Measurements from ENCODE around the gene ZFP36L1. TPM values are rescaled to one million over a fixed set of nuclear protein-coding genes. Genes with fewer than 3 reads are reported as not detected.

Gene ZFP36L1
- total RNA-seq, 1 experiment from 2014 or later, result 69.5 TPM

GRCh38 chr14:68782091-68782981, 10.5 kb downstream of the ZFP36L1 start:
- no peaks in the 10 kb centered on the region for H3K9me3 ChIP-seq (ENCODE audit: low read depth, low read length, poor library complexity, severe bottlenecking)
- DNase-seq (ENCODE audit: low spot score), result no peak
- peaks cover 6% of the 10 kb centered on the region for H3K4me1 ChIP-seq (ENCODE audit: insufficient read depth, low read length, poor library complexity, severe bottlenecking)
- intact Hi-C loops (cut with micrococcal nuclease; ENCODE audit: unreplicated experiment), result no loop called here
- BruUV-seq (replicated peaks), result no TSS peak
- TF ChIP-seq EZH2 (IDR thresholded peaks at IDR 0.05; ENCODE audit: borderline replicate concordance, low read depth, low read length, poor library complexity, severe bottlenecking) (no peak), CTCF (conservative IDR thresholded peaks at IDR 0.05; ENCODE audit: low read depth, low read length) (no peak)
- no peaks in the 10 kb centered on the region for H3K27me3 ChIP-seq (replicated peaks; ENCODE audit: insufficient read depth, low read depth, low read length, poor library complexity)
- ChIA-PET CTCF (interaction anchor here (0.6 kb wide), 1 partner anchor 100 kb away, joined by 3 read pairs; no protein-coding TSS in a partner anchor), POLR2A (ENCODE audit: low non-redundant PET) (no interaction called here)
- no peak overlapping the region for H3K4me3 ChIP-seq (ENCODE audit: low read depth, low read length, poor library complexity, severe bottlenecking)
- peaks cover 6% of the 10 kb centered on the region for H3K36me3 ChIP-seq (ENCODE audit: insufficient read depth, low read length, poor library complexity, severe bottlenecking)
- no peak overlapping the region for H3K27ac ChIP-seq (ENCODE audit: low read depth, low read length, poor library complexity, severe bottlenecking)

- Histone ChIP-seq H3K4me1 (ENCODE audit: insufficient read depth, low read length, poor library complexity, severe bottlenecking) (peaks cover 6% of the 10 kb centered on the region), H3K27me3 (replicated peaks; ENCODE audit: insufficient read depth, low read depth, low read length, poor library complexity) (no peaks in the 10 kb centered on the region), H3K4me3 (ENCODE audit: low read depth, low read length, poor library complexity, severe bottlenecking) (no peak overlapping the region), H3K9me3 (ENCODE audit: low read depth, low read length, poor library complexity, severe bottlenecking) (no peaks in the 10 kb centered on the region), H3K36me3 (ENCODE audit: insufficient read depth, low read length, poor library complexity, severe bottlenecking) (no peaks in the 10 kb centered on the region), H3K27ac (ENCODE audit: low read depth, low read length, poor library complexity, severe bottlenecking) (no peak overlapping the region)
- no peak for DNase-seq (ENCODE audit: low spot score)
- ChIA-PET CTCF (interaction anchor here (0.6 kb wide), 1 partner anchor 99 kb away, joined by 3 read pairs; no protein-coding TSS in a partner anchor), POLR2A (ENCODE audit: low non-redundant PET) (no interaction called here)
- no TSS peak for BruUV-seq (replicated peaks)
- no peak for TF ChIP-seq CTCF (conservative IDR thresholded peaks at IDR 0.05; ENCODE audit: low read depth, low read length)
- no peak for TF ChIP-seq EZH2 (IDR thresholded peaks at IDR 0.05; ENCODE audit: borderline replicate concordance, low read depth, low read length, poor library complexity, severe bottlenecking)
- intact Hi-C loops (cut with micrococcal nuclease; ENCODE audit: unreplicated experiment), result no loop called here
Measured at GRCh38 chr14:68781161-68782021, 11.5 kb downstream of the ZFP36L1 start.

DNA sequence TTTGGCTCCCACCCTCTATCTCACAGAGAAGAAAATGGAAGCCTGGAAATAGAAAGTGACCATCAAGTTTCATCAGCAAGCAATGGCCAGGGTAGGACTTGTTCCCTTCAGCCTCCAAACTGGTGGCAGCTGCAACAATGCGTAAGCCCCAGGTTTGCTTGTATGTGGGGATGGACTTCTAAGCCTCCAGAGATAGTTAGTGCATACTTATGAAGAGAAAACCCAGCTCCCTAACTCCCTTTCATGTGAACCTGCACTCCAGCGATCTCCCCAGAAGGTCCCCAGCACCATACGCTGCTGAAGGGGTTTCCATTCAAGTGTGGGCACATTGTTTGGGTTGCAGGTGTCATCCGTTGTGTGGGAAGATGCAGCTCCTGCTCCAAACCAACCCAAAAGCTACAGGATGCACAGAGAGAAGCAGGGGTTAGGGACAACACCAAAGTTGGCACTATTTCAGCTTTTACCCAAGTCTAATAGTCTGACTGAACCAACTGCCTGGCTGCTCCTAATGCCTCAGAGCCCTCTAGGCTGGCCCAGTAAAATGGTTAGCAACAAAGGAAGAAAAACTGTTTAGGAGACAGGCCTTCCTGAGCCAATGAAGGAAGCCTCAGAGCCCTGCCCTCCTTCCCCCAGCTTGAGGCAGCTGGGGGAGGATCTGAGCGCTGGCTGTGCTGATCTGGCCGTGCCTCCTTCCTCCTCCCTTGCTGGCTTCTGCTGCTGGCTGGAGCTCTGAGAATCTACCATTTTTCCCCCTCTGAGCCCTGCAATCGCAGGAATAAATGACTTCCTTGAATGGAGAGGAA, 12.3 kb downstream of the ZFP36L1 start:
- TF ChIP-seq CTCF (conservative IDR thresholded peaks at IDR 0.05; ENCODE audit: low read depth, low read length) (no peak), EZH2 (IDR thresholded peaks at IDR 0.05; ENCODE audit: borderline replicate concordance, low read depth, low read length, poor library complexity, severe bottlenecking) (no peak)
- peaks cover 6% of the 10 kb centered on the region for H3K4me1 ChIP-seq (ENCODE audit: insufficient read depth, low read length, poor library complexity, severe bottlenecking)
- no peak overlapping the region for H3K27ac ChIP-seq (ENCODE audit: low read depth, low read length, poor library complexity, severe bottlenecking)
- no peak for DNase-seq (ENCODE audit: low spot score)
- intact Hi-C loops (cut with micrococcal nuclease; ENCODE audit: unreplicated experiment), result no loop called here
- ChIA-PET POLR2A (ENCODE audit: low non-redundant PET) (interaction anchor here (0.5 kb wide), 1 partner anchor 15 kb away, joined by 3 read pairs; no protein-coding TSS in a partner anchor), CTCF (no interaction called here)
- H3K9me3 ChIP-seq (ENCODE audit: low read depth, low read length, poor library complexity, severe bottlenecking), result no peaks in the 10 kb centered on the region
- H3K36me3 ChIP-seq (ENCODE audit: insufficient read depth, low read length, poor library complexity, severe bottlenecking), result no peaks in the 10 kb centered on the region
- no TSS peak for BruUV-seq (replicated peaks)
- no peak overlapping the region for H3K4me3 ChIP-seq (ENCODE audit: low read depth, low read length, poor library complexity, severe bottlenecking)
- no peaks in the 10 kb centered on the region for H3K27me3 ChIP-seq (replicated peaks; ENCODE audit: insufficient read depth, low read depth, low read length, poor library complexity)
